CD4-positive, alpha-beta T cell treated with Interleukin-6 for 4 hours (primary cell): Measurements from ENCODE around the gene TPGS1.
"Not testable (repeated sequence)": the region's sequence is repeated elsewhere in the genome, so short reads cannot be mapped to it uniquely, and the experiment has no call there.

ENCODE experiments used
- DNase-seq: peaks from one replicate; pipeline ENCODE4 v3.0.0-alpha.2; 2020; ENCODE audit warnings: mixed read lengths

Gene TPGS1

DNA sequence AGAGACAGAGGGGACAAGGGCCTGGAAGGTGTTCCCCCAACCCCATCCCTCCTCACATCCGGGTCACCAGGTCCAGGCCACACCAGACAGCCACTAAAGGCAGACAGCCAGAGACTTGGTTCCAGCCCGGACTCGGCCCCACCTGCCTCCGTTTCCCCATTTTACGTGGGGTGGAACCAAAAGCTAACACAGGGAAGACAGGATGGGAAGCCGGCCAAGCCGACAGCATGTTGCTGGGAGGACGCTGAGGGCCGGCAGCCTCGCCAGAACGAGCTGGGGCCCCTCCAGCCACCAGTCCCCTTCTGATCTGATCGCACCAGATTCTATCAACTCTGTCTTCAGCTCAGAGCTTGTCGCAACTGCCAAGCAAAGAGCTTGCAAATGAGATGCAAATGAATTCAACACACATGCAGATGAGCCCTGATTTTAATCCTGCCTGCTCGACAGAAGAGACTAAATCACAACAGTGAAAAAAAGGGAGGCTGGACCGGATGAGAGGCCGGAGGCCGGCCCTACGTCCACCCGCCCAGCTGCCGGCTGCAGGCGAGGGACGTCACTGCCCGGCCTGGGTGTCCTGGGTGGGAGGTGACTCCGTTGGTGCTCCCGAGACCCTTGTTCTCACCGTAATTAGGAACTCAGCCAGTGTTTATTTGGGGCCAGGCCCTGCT is 28.9 kb upstream of the TPGS1 start:
- DNase-seq: no peak

DNA sequence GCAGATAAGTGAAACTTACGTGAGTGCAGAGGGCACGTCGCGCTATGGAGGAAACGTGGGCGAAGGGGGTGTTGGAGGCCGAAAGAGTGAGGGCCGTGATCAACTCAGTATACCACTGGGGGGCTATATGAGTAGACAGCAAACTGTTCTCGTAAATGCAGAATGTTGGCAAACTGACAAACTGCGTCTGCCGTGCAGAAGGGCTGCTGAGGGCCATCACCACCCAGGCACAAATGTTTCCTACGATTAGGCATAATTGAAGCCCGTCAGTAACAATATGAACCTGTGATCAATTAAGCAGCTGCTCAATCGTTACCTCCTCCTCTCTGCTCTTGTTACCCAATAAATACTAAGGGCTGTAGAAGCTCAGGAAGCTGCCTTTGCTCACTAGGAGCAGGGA is 28.3 kb upstream of the TPGS1 start:
- no peak for DNase-seq

DNA sequence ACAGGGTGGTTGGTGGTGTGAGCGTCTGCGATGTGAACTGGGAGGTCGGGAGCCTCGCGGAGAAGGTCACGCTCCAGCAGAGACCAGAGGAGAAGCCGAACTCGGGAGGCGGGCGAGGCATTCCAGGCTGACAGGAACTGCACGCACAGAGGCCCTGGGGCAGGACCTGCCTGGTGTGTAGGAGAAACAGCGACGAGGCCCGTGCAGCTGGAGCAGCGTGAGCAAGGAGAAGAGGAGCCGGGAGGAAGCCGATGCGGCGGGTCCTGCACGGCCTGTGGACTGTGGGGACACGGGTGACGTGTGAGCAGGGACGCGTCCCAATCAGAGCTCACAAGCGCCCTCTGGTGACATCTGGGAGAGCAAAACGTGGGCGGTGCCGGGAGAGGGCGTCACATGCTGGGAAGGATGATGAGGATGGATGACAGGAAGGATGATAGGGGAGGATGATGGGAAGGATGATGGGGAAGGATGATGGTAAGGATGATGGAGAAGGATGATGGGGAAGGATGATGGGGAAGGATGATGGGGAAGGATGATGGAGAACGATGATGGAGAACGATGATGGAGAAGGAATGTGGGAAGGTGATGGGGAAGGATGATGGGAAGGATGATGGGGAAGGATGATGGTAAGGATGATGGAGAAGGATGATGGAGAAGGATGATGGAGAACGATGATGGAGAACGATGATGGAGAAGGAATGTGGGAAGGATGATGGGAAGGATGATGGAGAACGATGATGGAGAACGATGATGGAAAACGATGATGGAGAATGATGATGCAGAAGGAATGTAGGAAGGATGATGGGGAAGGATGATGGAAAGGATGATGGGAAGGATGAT is 27.1 kb upstream of the TPGS1 start:
- peak; percentile 56 for DNase-seq

DNA sequence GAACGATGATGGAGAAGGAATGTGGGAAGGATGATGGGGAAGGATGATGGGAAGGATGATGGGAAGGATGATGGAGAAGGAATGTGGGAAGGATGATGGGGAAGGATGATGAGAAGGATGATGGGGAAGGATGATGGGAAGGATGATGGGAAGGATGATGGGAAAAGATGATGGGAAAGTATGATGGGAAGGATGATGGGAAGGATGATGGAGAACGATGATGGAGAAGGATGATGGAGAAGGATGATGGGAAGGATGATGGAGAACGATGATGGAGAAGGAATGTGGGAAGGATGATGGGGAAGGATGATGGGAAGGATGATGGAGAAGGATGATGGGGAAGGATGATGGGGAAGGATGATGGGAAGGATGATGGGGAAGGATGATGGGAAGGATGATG is 26.2 kb upstream of the TPGS1 start:
- not testable (repeated sequence) for DNase-seq

DNA sequence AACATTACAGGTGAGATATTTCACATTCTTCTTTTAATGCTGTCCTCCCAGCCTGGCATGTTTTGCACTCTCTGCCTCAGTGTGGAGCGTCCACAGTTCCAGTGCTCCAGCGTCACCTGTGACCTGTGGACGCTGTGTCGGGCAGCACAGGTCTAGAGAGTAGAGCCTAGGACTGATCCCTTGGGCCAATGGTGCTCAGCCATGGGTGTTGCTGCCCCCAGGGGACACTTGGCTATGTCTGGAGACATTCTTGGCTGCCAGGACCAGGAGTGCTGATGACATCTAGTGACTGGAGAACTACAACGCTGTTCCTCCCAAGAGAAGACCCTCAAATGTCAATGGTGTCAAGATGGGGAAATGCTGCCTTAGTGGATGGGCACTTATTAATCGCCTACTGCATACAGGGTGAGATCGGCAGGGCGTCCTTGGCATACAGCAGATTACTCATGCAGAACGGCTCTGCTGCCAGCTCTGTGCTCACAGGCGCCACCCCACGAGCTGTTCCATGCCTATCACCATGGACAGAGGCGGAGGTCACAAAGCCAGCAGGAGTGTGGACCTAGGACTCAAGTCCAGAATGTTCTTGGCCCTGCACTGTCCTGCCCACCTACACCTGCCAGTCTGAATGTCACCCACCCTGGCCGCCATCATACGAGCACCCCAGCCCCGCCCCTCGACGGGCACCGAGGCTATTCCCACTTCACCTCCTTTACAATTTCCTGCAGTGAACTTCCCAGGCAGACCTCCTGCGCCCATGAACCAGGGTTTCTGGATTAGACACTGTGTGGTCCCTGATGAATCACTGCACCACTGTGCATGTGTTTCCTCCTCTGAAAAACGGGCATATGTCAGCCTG is 24.9 kb upstream of the TPGS1 start:
- DNase-seq: no peak

DNA sequence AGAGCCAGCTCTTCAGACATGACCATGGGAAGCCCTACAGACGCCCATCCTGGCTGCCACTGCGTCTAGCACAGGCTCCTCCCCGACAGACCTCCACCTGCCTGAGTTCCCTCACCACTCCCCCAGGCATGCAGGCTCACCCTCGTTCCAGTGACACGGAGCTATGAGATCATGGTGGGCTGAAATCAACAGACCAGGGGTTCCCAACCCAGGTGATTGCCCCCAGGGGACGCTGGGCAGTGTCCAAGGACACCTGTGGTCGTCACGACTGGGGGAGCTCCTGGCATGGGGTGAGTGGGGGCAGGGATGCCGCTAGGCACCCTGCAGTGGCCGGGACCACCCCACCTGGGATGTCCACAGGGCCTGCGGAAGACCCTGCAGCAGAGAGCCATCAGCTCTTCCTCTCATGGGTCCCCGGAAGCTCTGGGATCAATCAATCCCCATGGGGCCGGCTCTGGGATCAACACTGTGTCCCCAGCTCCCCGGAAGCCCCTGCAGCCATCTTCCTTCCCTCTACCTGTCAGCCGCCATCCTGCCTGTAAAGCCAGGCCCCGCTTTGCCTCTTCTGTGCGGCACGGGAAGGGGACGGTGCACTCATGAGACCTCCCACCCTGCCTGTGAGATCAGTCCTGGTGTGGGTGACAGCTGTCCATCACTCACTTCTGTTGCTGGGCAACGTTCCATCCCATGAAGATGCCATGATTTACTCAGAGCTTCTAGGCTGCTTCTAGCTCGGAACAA is 23.8 kb upstream of the TPGS1 start:
- DNase-seq: no peak

DNA sequence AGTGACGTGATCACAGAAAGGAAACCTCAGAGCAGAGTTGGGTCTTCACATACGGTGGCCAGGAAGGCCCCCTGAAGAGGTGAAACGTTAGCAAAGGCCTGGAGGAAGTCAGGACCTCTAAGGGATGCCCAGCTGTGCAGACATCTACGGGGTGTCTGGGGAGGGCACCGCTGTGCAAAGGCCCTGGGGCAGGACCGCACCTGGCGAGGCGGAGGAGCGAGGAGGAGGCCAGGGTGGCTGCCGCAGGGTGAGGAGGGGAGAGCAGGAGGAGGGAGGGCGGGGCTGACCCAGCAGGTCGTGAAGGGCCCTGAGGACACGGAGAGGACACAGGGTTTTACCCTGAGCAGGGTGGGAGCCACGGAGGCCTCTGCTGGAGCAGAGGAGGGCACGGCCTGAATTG is 22.8 kb upstream of the TPGS1 start:
- DNase-seq: no peak

DNA sequence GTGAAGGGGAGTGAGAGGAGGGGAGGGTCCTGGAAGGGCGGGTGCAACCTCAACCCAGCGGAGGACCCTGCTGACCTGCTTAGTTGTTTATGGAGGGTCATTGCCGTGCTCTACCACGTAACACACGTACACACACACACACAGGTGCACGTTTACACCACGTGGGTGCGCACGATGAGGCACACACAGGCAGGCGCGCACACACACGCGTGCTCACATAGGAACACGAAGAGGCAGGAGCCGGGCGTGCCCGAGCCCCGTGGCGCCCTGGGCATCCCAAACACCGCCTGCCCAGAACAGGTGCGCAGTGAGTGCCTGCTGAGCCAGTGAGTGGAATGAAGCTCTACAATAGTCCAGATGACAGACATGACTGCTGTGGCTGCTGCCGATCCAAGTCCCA is 22.2 kb upstream of the TPGS1 start:
- DNase-seq: no peak

DNA sequence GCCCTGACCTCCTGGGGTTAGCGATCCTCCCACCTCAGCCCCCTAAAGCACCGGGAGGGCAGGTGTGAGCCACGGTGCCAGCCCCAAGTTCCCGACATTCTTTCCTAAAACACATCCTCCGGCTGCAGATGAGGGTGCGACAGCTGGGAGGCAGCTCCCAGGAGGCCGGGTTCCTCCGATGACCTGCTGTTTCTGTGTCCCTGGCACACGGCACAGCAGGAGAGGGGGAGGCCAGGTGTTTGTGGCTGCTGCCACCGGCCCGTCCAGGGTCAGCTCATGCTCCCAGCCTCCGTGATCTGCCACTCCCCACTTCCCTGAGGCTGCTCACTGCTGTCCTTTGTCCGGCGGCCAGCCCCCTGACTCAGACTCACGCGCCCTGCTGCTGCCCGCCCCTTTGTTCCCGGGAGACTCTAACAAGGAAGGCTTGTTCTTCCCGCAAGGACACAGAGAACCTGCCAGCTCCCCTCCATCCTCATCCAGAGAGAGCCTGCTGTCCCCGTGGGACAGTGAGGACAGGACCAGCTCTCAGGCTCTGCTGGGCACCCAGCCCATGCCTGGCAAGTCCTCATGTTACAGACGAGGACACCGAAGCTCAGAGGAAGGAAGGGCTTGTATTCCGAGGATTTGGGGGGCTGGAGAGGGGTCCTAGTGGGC is 21.6 kb upstream of the TPGS1 start:
- DNase-seq: no peak

DNA sequence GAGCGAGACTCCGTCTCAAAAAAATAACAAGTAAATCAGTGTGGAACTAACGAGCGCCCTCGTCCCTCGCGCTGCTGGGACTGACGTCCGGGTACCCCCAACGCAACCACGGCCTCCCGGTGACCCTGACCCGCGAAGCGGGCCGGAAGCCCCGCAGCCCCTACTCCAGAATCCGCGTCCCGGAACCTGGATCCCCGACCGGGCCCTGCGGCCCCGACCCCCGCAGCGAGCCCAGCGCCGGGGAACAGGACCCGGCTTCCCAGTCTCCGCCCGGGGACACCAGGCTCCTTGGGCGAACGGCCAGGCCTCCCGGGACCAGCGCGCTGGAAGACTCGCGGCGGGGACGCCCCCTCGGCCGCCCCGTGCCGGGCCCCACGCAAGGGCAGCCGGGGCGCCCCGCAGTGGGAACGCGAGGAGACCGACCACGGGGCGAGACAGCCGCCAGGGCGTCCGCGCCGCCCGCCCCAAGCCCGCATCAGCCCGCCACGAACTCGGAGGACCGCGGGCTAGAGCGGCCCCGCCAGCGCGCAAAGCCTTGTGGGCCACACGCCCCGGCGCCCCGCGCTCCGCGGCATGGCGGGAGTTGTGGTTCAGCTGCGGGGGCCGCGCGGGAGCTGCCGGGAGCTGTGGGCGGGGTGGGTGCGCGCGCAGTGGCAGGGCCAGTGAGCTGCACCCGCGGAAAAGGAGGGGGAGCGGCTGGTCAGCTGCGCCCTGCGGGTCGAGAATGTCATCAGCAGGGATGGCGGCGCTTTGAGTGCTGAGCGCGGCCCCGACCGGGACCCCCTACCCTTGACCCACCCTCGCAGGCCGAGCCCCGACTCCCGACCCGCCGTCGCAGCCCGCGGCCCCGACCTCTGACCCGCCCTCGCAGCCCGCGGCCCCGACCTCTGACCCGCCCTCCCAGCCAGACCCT is 18.5 kb upstream of the TPGS1 start:
- peak; percentile 96 for DNase-seq

DNA sequence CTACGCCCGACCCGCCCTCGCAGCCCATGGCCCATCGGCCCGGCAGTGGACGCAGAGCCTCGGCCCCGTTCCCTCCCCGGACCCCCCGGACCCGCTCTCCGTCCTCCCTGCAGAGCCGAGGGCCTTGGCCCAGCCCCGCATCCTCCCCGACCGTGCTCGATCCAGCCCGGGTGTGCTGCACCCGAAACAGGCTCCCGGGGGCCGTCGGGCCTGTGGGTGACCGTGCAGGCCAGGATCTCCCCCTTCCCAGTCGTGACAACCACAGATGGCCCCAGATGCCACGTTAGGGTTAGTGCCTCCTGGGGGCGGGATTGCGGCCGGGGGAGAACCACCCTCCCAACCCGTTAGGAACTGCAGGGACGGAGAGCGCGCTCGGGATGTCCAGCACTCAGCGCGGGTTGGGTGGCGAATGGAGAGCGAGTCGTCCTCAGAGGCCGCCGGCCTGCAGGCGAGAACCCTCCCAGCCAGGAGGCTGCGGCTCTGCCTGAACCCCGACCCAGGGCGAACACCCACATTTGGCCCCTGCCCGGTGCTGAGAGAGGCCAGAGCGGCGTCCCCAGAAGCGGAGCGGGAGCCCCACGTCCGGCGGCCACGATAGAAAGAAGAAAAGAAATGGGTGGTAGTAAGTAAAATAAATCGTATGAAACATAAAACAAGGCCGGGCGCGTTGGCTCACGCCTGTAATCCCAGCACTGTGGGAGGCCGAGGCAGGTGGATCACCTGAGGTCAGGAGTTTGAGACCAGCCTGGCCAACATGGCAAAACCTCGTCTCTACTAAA is 17.7 kb upstream of the TPGS1 start:
- no peak for DNase-seq

- DNase-seq: no peak
Observed at GRCh38 chr19:491146-491741, 16.1 kb upstream of the TPGS1 start.

DNA sequence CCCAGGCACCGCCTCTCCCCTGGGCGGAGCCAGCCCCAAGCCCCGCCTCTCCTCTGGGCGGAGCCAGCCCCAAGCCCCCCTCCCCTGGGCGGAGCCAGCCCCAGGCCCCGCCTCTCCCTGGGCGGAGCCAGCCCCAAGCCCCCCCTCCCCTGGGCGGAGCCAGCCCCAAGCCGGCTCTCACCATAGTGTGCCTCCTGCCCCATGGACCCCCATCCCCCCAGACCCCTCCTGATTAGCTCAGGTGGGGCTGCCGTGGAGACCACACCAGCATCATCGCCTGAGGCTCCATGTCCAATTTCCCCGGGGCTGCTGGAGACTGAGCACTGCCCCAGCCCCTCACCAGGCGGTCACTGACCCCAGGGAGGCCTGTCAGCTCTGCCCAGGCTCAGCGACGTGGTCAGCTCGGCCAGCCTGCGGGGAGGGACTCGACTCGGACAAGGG is 15.2 kb upstream of the TPGS1 start:
- DNase-seq: no peak

GRCh38 chr19:493391-494170 is 13.7 kb upstream of the TPGS1 start:
- DNase-seq: no peak

DNA sequence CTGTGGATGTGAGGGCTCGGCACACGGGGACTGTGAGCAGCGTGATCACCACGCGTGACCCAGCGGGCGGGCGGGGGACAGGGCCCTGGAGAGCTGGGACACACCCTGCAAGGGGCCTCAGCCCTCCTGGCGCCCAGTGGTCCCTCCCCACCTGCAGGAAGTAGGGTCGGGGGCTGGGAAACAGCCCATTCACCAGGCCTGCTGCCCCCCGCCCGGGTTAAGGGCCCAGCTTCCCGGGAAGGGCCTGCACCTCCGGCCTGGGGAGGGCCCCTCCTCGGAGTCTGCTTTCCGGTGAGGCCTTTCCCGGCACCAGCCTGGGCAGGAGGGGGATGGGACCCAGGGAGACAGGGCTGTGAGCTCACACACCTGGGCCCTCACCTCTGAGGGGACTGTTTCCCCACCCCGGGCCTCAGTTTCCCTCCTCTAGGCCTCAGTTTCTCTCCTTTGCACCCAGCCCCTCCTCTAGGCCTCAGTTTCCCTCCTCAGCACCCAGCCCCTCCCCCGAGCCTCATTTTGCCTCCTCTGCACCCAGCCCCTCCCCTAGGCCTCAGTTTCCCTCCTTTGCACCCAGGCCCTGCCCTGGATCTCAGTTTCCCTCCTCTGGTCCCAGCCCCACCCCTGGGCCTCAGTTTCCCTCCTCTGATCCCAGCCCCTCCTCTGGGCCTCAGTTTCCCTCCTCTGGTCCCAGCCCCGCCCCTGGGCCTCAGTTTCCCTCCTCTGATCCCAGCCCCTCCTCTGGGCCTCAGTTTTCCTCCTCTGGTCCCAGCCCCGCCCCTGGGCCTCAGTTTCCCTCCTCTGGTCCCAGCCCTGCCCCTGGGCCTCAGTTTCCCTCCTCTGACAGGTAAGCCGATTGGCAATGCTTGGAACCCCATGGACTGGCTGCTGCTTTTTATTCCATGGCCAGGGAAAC is 12.9 kb upstream of the TPGS1 start:
- no peak for DNase-seq

- DNase-seq: no peak
Observed at GRCh38 chr19:495081-495401, 12.3 kb upstream of the TPGS1 start.

DNA sequence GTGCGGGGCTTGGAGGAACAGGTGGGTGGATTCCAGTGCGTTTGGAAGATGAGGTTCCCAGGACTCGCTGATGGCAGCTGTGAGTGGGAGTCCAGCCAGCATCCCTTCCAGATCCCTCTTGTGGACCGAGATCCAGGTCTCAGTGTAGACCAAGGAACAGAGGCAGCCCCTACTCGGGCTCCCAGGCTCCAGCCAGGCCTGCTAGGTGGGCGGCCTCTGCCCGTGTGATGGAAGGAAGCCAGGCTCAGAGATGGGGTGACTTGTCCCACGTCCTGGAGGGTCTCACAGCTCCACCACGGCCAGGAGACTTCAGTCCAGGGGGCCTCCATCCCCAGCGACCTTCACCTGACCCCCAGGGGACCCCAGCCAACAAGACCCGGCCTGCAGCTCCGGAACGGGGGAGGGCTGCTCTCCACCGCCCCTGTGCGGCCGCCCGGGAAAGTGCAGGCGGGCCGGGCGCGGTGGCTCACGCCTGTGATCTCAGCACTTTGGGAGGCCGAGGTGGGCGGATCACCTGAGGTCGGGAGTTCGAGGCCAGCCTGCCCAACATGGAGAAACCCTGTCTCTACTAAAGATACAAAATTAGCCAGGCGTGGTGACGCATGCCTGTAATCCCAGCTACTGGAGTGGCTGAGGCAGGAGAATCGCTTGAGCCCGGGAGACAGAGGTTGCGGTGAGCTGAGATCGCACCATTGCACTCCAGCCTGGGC is 11.7 kb upstream of the TPGS1 start:
- peak; percentile 43 for DNase-seq
